ENCODE measurements around the gene GAS2. TPM values are rescaled to one million over a fixed set of nuclear protein-coding genes. Genes with fewer than 3 reads are reported as not detected.

The GAS2 gene
- polyA plus RNA-seq, 3 donors, result 0.86 to 1.00 (median 0.89) TPM

DNA sequence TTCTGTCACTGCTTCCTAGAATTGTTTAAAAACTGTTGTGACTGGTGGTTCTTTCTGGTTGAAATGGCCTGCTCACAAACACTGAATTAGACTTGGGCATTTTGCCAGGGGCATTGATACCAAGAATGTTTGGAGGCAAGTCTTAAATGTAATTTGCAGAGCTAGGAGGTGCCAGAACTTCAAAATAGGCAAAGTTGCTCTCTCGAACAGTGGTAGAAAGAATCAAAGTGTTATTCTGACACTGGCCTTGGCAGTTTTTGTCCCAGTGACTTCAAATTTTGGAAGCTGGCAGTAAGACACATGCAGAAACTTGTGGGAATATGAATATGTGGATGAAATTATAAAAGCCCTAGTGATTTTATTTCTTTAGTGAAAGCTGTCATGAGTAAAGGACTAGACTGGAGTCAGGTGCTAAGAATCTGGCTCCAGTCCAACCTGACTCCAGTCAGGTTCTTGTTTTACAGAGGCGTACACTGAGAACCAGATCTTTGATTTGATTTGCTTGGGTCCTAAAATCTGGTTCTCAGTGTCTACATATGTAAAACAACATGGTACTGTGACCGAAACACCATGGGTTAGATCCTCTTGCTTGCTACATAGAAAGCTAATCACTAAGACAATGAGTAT, 142.3 kb downstream of the GAS2 start:
- intact Hi-C loops (cut with micrococcal nuclease), result no loop called here
- H3K27ac Mint-ChIP-seq, result no peak overlapping the region
- Histone ChIP-seq H3K27me3 (ENCODE audit: control insufficient read depth in 2 of 2, insufficient read depth in 2 of 2, low read length in 2 of 2) (peaks cover 0 to 2% of the 10 kb centered on the region in 2 donors), H3K4me3 (replicated peaks in 1 of 3; ENCODE audit: low read depth in 2 of 3, low read length in 3 of 3) (no peak overlapping the region), H3K4me2 (replicated peaks; ENCODE audit: extremely low read depth, low read length, poor library complexity, severe bottlenecking) (no peak overlapping the region), H4K20me1 (ENCODE audit: insufficient read depth, low read length) (no peaks in the 10 kb centered on the region), H2AFZ (ENCODE audit: insufficient read depth, low read depth, low read length, poor library complexity, severe bottlenecking) (no peak overlapping the region), H3K36me3 (replicated peaks in 1 of 2; ENCODE audit: control insufficient read depth in 1 of 2, insufficient read depth in 2 of 2, low read length in 2 of 2) (no peaks in the 10 kb centered on the region), H3K9me3 (replicated peaks in 1 of 2; ENCODE audit: control insufficient read depth in 1 of 2, insufficient read depth in 1 of 2, low read length in 2 of 2) (peaks cover 3 to 8% of the 10 kb centered on the region in 2 donors), H3K4me1 (ENCODE audit: control insufficient read depth in 1 of 2, insufficient read depth in 2 of 2, low read length in 2 of 2) (peaks cover 3 to 4% of the 10 kb centered on the region in 2 donors), H3K9ac (ENCODE audit: insufficient read depth, low read length, poor library complexity, severe bottlenecking) (no peak overlapping the region), H3K79me2 (ENCODE audit: insufficient read depth, low read length) (no peaks in the 10 kb centered on the region), H3K27ac (ENCODE audit: low read depth in 1 of 2, low read length in 2 of 2) (no peak overlapping the region)
- peaks cover 0 to 2% (median 0%) of the 10 kb centered on the region in 3 donors for H3K27me3 Mint-ChIP-seq (ENCODE audit: low read depth in 3 of 3)
- WGBS (ENCODE audit: insufficient coverage), result 92% methylated on average over 2 of the region's 3 CpGs
- no peak for DNase-seq
- peaks cover 3 to 15% (median 6%) of the 10 kb centered on the region in 7 donors for H3K9me3 Mint-ChIP-seq
- H3K36me3 Mint-ChIP-seq, result no peaks in the 10 kb centered on the region
- no peak overlapping the region for H3K4me3 Mint-ChIP-seq
- TF ChIP-seq, protein P1, sequence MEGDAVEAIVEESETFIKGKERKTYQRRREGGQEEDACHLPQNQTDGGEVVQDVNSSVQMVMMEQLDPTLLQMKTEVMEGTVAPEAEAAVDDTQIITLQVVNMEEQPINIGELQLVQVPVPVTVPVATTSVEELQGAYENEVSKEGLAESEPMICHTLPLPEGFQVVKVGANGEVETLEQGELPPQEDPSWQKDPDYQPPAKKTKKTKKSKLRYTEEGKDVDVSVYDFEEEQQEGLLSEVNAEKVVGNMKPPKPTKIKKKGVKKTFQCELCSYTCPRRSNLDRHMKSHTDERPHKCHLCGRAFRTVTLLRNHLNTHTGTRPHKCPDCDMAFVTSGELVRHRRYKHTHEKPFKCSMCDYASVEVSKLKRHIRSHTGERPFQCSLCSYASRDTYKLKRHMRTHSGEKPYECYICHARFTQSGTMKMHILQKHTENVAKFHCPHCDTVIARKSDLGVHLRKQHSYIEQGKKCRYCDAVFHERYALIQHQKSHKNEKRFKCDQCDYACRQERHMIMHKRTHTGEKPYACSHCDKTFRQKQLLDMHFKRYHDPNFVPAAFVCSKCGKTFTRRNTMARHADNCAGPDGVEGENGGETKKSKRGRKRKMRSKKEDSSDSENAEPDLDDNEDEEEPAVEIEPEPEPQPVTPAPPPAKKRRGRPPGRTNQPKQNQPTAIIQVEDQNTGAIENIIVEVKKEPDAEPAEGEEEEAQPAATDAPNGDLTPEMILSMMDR (IDR thresholded peaks at IDR 0.05), result no peak
- peaks cover 10% of the 10 kb centered on the region for H3K4me1 Mint-ChIP-seq

DNA sequence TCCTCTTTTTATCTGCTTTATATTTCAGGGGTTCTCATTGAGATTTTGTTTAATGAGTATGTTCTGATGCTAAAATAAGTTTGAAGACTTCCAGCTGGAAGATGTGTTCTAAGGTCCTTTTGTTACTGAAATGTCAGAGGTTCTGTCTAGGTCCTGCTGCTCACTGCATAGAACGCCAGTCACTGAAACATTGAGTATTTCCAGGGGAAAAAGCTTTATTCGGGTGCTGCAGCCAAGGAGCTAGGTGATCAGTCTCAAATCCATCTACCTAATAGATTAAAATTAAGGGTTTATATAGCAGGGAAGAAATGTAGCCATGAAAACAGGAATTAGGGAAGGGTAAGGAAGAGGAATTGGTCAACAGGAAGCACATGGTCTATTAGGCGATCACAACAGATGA, 143.5 kb downstream of the GAS2 start:
- no peak overlapping the region for H3K27ac ChIP-seq (ENCODE audit: low read depth in 1 of 2, low read length in 2 of 2)
- no peaks in the 10 kb centered on the region for H4K20me1 ChIP-seq (ENCODE audit: insufficient read depth, low read length)
- Mint-ChIP-seq H3K36me3 (no peaks in the 10 kb centered on the region), H3K9me3 (peaks cover 3 to 15% (median 6%) of the 10 kb centered on the region in 7 donors), H3K27me3 (ENCODE audit: low read depth in 3 of 3) (peaks cover 0 to 2% (median 0%) of the 10 kb centered on the region in 3 donors), H3K27ac (no peak overlapping the region), H3K4me3 (no peak overlapping the region), H3K4me1 (peaks cover 10% of the 10 kb centered on the region)
- peaks cover 3 to 4% of the 10 kb centered on the region in 2 donors for H3K4me1 ChIP-seq (ENCODE audit: control insufficient read depth in 1 of 2, insufficient read depth in 2 of 2, low read length in 2 of 2)
- no peaks in the 10 kb centered on the region for H3K27me3 ChIP-seq (ENCODE audit: control insufficient read depth in 2 of 2, insufficient read depth in 2 of 2, low read length in 2 of 2)
- TF ChIP-seq, protein P1 (IDR thresholded peaks at IDR 0.05), result no peak
- intact Hi-C loops (cut with micrococcal nuclease), result no loop called here
- H3K79me2 ChIP-seq (ENCODE audit: insufficient read depth, low read length), result no peaks in the 10 kb centered on the region
- H2AFZ ChIP-seq (ENCODE audit: insufficient read depth, low read depth, low read length, poor library complexity, severe bottlenecking), result no peak overlapping the region
- no peak overlapping the region for H3K4me2 ChIP-seq (replicated peaks; ENCODE audit: extremely low read depth, low read length, poor library complexity, severe bottlenecking)
- 67% methylated on average over 1 of the region's 3 CpGs for WGBS (ENCODE audit: insufficient coverage)
- H3K9me3 ChIP-seq (replicated peaks in 1 of 2; ENCODE audit: control insufficient read depth in 1 of 2, insufficient read depth in 1 of 2, low read length in 2 of 2), result peaks cover 3 to 8% of the 10 kb centered on the region in 2 donors
- no peak for DNase-seq
- H3K36me3 ChIP-seq (replicated peaks in 1 of 2; ENCODE audit: control insufficient read depth in 1 of 2, insufficient read depth in 2 of 2, low read length in 2 of 2), result no peaks in the 10 kb centered on the region
- H3K4me3 ChIP-seq (replicated peaks in 1 of 3; ENCODE audit: low read depth in 2 of 3, low read length in 3 of 3), result no peak overlapping the region
- no peak overlapping the region for H3K9ac ChIP-seq (ENCODE audit: insufficient read depth, low read length, poor library complexity, severe bottlenecking)

Measured in CD14-positive monocyte (primary cell).